ENCODE results near the gene SLC6A18.

SLC6A18 gene

DNA sequence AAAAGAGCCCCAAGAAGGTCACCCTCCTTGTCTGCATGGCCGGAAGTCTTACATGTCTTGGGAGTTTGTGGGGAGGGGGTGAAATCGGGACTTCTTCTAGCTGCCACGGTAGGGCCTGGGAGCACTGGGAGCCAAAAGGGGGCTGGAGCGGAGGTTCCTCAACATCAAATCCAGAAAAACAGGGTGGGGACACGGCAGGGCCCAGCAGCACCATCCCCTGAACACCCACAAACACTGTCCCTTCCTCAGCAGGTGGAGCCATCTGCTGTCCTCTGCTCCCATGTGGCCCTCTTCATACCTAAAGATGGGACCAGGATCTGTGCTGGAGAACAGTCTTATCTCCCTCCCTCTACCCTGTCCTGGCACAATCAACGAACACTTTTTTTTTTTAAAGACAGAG, 67.0 kb downstream of the SLC6A18 start:
- Histone ChIP-seq H3K36me3 (no peaks in the 10 kb centered on the region), H3K27me3 (peaks cover 45% of the 10 kb centered on the region), H3K9me3 (no peaks in the 10 kb centered on the region), H3K27ac (no peak overlapping the region), H3K4me3 (ENCODE audit: low read depth in 1 of 2, low read length in 1 of 2) (no peak overlapping the region), H3K4me1 (ENCODE audit: control insufficient read depth in 1 of 2, insufficient read depth in 1 of 2, low read depth in 1 of 2, low read length in 1 of 2) (no peaks in the 10 kb centered on the region)
- TF ChIP-seq, protein P1, sequence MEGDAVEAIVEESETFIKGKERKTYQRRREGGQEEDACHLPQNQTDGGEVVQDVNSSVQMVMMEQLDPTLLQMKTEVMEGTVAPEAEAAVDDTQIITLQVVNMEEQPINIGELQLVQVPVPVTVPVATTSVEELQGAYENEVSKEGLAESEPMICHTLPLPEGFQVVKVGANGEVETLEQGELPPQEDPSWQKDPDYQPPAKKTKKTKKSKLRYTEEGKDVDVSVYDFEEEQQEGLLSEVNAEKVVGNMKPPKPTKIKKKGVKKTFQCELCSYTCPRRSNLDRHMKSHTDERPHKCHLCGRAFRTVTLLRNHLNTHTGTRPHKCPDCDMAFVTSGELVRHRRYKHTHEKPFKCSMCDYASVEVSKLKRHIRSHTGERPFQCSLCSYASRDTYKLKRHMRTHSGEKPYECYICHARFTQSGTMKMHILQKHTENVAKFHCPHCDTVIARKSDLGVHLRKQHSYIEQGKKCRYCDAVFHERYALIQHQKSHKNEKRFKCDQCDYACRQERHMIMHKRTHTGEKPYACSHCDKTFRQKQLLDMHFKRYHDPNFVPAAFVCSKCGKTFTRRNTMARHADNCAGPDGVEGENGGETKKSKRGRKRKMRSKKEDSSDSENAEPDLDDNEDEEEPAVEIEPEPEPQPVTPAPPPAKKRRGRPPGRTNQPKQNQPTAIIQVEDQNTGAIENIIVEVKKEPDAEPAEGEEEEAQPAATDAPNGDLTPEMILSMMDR (IDR thresholded peaks at IDR 0.05) = no peak

DNA sequence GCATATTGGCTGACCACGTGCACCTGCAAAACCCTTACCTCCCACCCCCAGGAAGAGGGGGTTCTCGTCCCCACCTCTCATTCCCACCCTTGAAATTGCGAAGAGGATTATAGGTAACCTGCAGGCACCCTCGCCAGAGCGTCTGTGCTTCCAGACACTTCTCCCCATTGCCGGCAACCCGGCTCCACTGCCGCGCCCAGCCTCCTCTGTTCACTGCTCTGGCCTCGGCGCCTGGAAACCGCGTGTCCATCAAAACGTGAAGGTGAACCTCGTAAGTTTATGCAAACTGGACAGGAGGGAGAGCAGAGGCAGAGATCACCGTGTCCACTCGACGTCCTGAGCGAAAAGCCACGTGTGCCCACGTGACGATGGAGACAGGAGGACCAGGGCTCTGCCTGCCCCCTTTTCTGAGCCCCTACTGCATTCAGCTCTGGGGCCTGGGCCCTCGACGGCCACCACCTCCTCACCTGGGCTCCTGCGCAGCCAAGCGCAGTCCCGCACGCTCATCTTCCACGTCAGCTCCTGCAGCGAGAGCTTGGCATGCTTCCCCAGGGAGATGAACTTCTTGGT, 67.8 kb downstream of the SLC6A18 start:
- TF ChIP-seq, protein P1 (IDR thresholded peaks at IDR 0.05) = no peak
- H3K4me3 ChIP-seq (ENCODE audit: low read depth in 1 of 2, low read length in 1 of 2) = no peak overlapping the region
- no peaks in the 10 kb centered on the region for H3K9me3 ChIP-seq
- H3K27ac ChIP-seq = no peak overlapping the region
- no peaks in the 10 kb centered on the region for H3K4me1 ChIP-seq (ENCODE audit: control insufficient read depth in 1 of 2, insufficient read depth in 1 of 2, low read depth in 1 of 2, low read length in 1 of 2)
- H3K36me3 ChIP-seq = no peaks in the 10 kb centered on the region
- H3K27me3 ChIP-seq = peaks cover 50% of the 10 kb centered on the region

DNA sequence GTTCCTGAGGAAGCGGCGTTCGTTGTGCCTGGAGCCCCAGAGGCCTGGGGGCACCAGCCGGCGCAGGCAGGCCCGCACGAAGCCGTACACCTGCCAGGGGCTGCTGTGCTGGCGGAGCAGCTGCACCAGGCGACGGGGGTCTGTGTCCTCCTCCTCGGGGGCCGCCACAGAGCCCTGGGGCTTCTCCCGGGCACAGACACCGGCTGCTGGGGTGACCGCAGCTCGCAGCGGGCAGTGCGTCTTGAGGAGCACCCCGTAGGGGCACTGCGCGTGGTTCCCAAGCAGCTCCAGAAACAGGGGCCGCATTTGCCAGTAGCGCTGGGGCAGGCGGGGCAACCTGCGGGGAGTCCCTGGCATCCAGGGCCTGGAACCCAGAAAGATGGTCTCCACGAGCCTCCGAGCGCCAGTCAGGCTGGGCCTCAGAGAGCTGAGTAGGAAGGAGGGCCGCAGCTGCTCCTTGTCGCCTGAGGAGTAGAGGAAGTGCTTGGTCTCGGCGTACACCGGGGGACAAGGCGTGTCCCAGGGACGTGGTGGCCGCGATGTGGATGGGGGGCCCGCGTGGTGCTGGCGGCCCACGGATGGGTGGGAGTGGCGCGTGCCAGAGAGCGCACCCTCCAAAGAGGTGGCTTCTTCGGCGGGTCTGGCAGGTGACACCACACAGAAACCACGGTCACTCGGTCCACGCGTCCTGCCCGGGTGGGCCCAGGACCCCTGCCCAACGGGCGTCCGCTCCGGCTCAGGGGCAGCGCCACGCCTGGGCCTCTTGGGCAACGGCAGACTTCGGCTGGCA, 68.4 kb downstream of the SLC6A18 start:
- Histone ChIP-seq H3K27me3 (peaks cover 53% of the 10 kb centered on the region), H3K36me3 (no peaks in the 10 kb centered on the region), H3K27ac (no peak overlapping the region), H3K9me3 (no peaks in the 10 kb centered on the region), H3K4me3 (ENCODE audit: low read depth in 1 of 2, low read length in 1 of 2) (no peak overlapping the region), H3K4me1 (ENCODE audit: control insufficient read depth in 1 of 2, insufficient read depth in 1 of 2, low read depth in 1 of 2, low read length in 1 of 2) (no peaks in the 10 kb centered on the region)
- TF ChIP-seq, protein P1 (IDR thresholded peaks at IDR 0.05) = no peak

DNA sequence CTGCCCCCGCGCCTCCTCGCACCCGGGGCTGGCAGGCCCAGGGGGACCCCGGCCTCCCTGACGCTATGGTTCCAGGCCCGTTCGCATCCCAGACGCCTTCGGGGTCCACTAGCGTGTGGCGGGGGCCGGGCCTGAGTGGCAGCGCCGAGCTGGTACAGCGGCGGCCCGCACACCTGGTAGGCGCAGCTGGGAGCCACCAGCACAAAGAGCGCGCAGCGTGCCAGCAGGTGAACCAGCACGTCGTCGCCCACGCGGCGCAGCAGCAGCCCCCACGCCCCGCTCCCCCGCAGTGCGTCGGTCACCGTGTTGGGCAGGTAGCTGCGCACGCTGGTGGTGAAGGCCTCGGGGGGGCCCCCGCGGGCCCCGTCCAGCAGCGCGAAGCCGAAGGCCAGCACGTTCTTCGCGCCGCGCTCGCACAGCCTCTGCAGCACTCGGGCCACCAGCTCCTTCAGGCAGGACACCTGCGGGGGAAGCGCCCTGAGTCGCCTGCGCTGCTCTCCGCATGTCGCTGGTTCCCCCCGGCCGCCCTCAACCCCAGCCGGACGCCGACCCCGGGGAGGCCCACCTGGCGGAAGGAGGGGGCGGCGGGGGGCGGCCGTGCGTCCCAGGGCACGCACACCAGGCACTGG, 69.1 kb downstream of the SLC6A18 start:
- H3K36me3 ChIP-seq = no peaks in the 10 kb centered on the region
- TF ChIP-seq, protein P1 (IDR thresholded peaks at IDR 0.05) = no peak
- no peak overlapping the region for H3K4me3 ChIP-seq (ENCODE audit: low read depth in 1 of 2, low read length in 1 of 2)
- H3K27me3 ChIP-seq = peaks cover 55% of the 10 kb centered on the region
- no peak overlapping the region for H3K27ac ChIP-seq
- no peaks in the 10 kb centered on the region for H3K9me3 ChIP-seq
- H3K4me1 ChIP-seq (ENCODE audit: control insufficient read depth in 1 of 2, insufficient read depth in 1 of 2, low read depth in 1 of 2, low read length in 1 of 2) = no peaks in the 10 kb centered on the region

DNA sequence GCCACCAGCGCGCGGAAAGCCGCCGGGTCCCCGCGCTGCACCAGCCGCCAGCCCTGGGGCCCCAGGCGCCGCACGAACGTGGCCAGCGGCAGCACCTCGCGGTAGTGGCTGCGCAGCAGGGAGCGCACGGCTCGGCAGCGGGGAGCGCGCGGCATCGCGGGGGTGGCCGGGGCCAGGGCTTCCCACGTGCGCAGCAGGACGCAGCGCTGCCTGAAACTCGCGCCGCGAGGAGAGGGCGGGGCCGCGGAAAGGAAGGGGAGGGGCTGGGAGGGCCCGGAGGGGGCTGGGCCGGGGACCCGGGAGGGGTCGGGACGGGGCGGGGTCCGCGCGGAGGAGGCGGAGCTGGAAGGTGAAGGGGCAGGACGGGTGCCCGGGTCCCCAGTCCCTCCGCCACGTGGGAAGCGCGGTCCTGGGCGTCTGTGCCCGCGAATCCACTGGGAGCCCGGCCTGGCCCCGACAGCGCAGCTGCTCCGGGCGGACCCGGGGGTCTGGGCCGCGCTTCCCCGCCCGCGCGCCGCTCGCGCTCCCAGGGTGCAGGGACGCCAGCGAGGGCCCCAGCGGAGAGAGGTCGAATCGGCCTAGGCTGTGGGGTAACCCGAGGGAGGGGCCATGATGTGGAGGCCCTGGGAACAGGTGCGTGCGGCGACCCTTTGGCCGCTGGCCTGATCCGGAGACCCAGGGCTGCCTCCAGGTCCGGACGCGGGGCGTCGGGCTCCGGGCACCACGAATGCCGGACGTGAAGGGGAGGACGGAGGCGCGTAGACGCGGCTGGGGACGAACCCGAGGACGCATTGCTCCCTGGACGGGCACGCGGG, 69.9 kb downstream of the SLC6A18 start, which contains the start of gene TERT:
Gene TERT, minus strand, starts transcription at position 234 of the 815 bp plus-strand sequence. Its CDS starts 79 bp downstream, at position 155.
- Histone ChIP-seq H3K27ac (no peak within 1 kb of the TSS), H3K4me3 (ENCODE audit: low read depth in 1 of 2, low read length in 1 of 2) (no peak within 1 kb of the TSS), H3K36me3 (no peaks in the 10 kb centered on the region), H3K9me3 (no peaks in the 10 kb centered on the region), H3K4me1 (ENCODE audit: control insufficient read depth in 1 of 2, insufficient read depth in 1 of 2, low read depth in 1 of 2, low read length in 1 of 2) (no peaks in the 10 kb centered on the region), H3K27me3 (peaks cover 55% of the 10 kb centered on the region)
- TF ChIP-seq, protein P1 (IDR thresholded peaks at IDR 0.05) = no peak
